BJ (cell line): Measurements from ENCODE around the gene PHACTR3. TPM values are rescaled to one million over a fixed set of nuclear protein-coding genes. Genes with fewer than 3 reads are reported as not detected.

Experiments used
- CTCF ChIA-PET: fragments of 350-600 bp; formaldehyde crosslinking; extraction: SDS; loops from one replicate; lab custom pipeline; 2021; ENCODE audit warnings: antibody characterized with exemption, inconsistent platforms; lab: Yijun Ruan, JAX
- POLR2A ChIA-PET: fragments of 300-600 bp; sonication (Branson Sonifier 250); formaldehyde crosslinking; extraction: SDS; loops from one replicate; lab custom pipeline; 2021; ENCODE audit warnings: antibody characterized with exemption; lab: Charles Lee
- DNase-seq: peaks from one replicate; pipeline ENCODE4 v3.0.0-alpha.2; 2011; ENCODE audit warnings: low read depth
- H3K27me3 ChIP-seq: 2 replicates; pipeline ENCODE4 v1.6.0; 2011; ENCODE audit warnings: low read length; ENCODE audit not compliant: control insufficient read depth, insufficient read depth
- H3K36me3 ChIP-seq: 2 replicates; pipeline ENCODE4 v1.5.1; 2011; ENCODE audit warnings: low read length; ENCODE audit not compliant: control insufficient read depth, insufficient read depth
- H3K4me3 ChIP-seq: 2 replicates; pipeline ENCODE4 v1.5.1; 2011; ENCODE audit warnings: low read depth, mild to moderate bottlenecking, control low read depth, low read length
- CTCF ChIP-seq: IDR thresholded peaks from 2 replicates; pipeline ENCODE4 v1.5.1; 2011; ENCODE audit warnings: low read depth, mild to moderate bottlenecking, control low read depth, inconsistent platforms, low read length, moderate library complexity; ENCODE audit not compliant: insufficient read depth
- polyA plus RNA-seq: library from polyadenylated mRNA; depleted of rRNA; stranded (reverse); fragments of >200 nt; gene quantifications from 2 replicates; pipeline ENCODE4 v1.2.3, GENCODE V29; 2011

Gene PHACTR3
- polyA plus RNA-seq, 1 experiment = not detected

GRCh38 chr20:59606566-59606965 lies 2.2 kb downstream of the PHACTR3 start:
- DNase-seq = no peak
- CTCF ChIA-PET = interaction anchor here (1.9 kb wide), 1 partner anchor 10 kb away, joined by 8 read pairs; no protein-coding TSS in a partner anchor
- Histone ChIP-seq H3K4me3 (no peak overlapping the region), H3K36me3 (no peaks in the 10 kb centered on the region), H3K27me3 (peaks cover 20% of the 10 kb centered on the region)
- POLR2A ChIA-PET = no interaction called here
- no peak for TF ChIP-seq CTCF

GRCh38 chr20:59608396-59608795 lies 4.1 kb downstream of the PHACTR3 start:
- CTCF ChIA-PET = interaction anchor here (1.0 to 1.5 kb wide), 2 partner anchors 10 to 11 kb away, joined by 3 read pairs; no protein-coding TSS in a partner anchor
- no peak for TF ChIP-seq CTCF
- H3K36me3 ChIP-seq = no peaks in the 10 kb centered on the region
- peaks cover 13% of the 10 kb centered on the region for H3K27me3 ChIP-seq
- DNase-seq = no peak
- POLR2A ChIA-PET = no interaction called here
- H3K4me3 ChIP-seq = no peak overlapping the region

- TF ChIP-seq CTCF = no peak
- ChIA-PET POLR2A (no interaction called here), CTCF (interaction anchor here (0.7 to 1.5 kb wide), 3 partner anchors 11 to 141 kb away, joined by 3 read pairs; no protein-coding TSS in a partner anchor)
- no peak overlapping the region for H3K4me3 ChIP-seq
- no peaks in the 10 kb centered on the region for H3K36me3 ChIP-seq
- DNase-seq = no peak
- peaks cover 11% of the 10 kb centered on the region for H3K27me3 ChIP-seq
Observed at GRCh38 chr20:59608871-59609270, 4.5 kb downstream of the PHACTR3 start.

- Histone ChIP-seq H3K36me3 (no peaks in the 10 kb centered on the region), H3K4me3 (no peak overlapping the region), H3K27me3 (peaks cover 2% of the 10 kb centered on the region; the same call in 1 of the 2 replicates)
- no peak for DNase-seq
- ChIA-PET CTCF (interaction anchor here (0.6 to 2.2 kb wide), 2 partner anchors 15 to 40 kb away, joined by 3 to 6 read pairs; no protein-coding TSS in a partner anchor), POLR2A (no interaction called here)
- no peak for TF ChIP-seq CTCF
Observed at GRCh38 chr20:59611286-59611685, 6.9 kb downstream of the PHACTR3 start.

- no peak for TF ChIP-seq CTCF
- CTCF ChIA-PET = no interaction called here
- H3K36me3 ChIP-seq = no peaks in the 10 kb centered on the region
- H3K4me3 ChIP-seq = no peak overlapping the region
- POLR2A ChIA-PET = no interaction called here
- DNase-seq = no peak
- H3K27me3 ChIP-seq = no peaks in the 10 kb centered on the region
Observed at GRCh38 chr20:59613861-59614260, 9.5 kb downstream of the PHACTR3 start.
